Measurements from ENCODE around the gene PPP3R1. TPM values are rescaled to one million over a fixed set of nuclear protein-coding genes. Genes with fewer than 3 reads are reported as not detected.

PPP3R1 gene
- total and polyA plus RNA-seq, 10 of the 15 experiments (the other 5 are each of a cell fraction or from before 2014, with no cell fraction given), result 1.5 to 61.0 (median 15.8) TPM

- SMC1A ChIA-PET (ENCODE audit: uncharacterized antibody, unreplicated experiment), result interaction anchor here (0.7 to 5.8 kb wide), 7 partner anchors 7 to 105 kb away, joined by 3 to 42 read pairs (median 11); no protein-coding TSS in a partner anchor
- CTCF ChIA-PET, result interaction anchor here (0.6 to 4.4 kb wide), 9 partner anchors 7 to 369 kb away, joined by 3 to 61 read pairs (median 5); no protein-coding TSS in a partner anchor
- no peak for FAIRE-seq
- TF ChIP-seq TCF3 (IDR thresholded peaks at IDR 0.05; ENCODE audit: borderline replicate concordance, insufficient read depth, low read depth, low read length), result no peak
- no peak overlapping the region for H2AFZ ChIP-seq (ENCODE audit: control insufficient read depth, low read depth, low read length)
- ATAC-seq, result no peak
- peaks cover 13% of the 10 kb centered on the region for H3K4me1 ChIP-seq (ENCODE audit: control insufficient read depth, insufficient read depth, low read length)
- no peak for DNase-seq (ENCODE audit: low read depth, low spot score)
- BruUV-seq (replicated peaks), result no TSS peak
- peaks cover 0 to 2% of the 10 kb centered on the region in 2 experiments; a peak in 1 of 4 replicates for H3K36me3 ChIP-seq (ENCODE audit: control insufficient read depth in 2 of 2, insufficient read depth in 2 of 2, low read length in 1 of 2)
- 0 out of 2 replicates have a peak, but pooled peaks cover 2% of the 10 kb centered on the region for H4K20me1 ChIP-seq (ENCODE audit: control insufficient read depth, insufficient read depth)
- in situ Hi-C loops (cut with MboI) (no loop called here), intact Hi-C loops (cut with micrococcal nuclease; ENCODE audit: unreplicated experiment) (no loop called here)
- 78% methylated on average over 2 of the region's 2 CpGs for WGBS (ENCODE audit: insufficient coverage, insufficient replicate concordance, low lambda C conversion rate, missing lambda C conversion rate)
- no peaks in the 10 kb centered on the region for H3K27me3 ChIP-seq (replicated peaks in 1 of 2; ENCODE audit: control insufficient read depth in 2 of 2, insufficient read depth in 2 of 2, low read length in 1 of 2)
- H3K4me3 ChIP-seq, result no peak overlapping the region
- no peak overlapping the region for H3K27ac ChIP-seq (ENCODE audit: control insufficient read depth, insufficient read depth)
- H3K9me3 ChIP-seq (replicated peaks; ENCODE audit: control insufficient read depth, insufficient read depth, low read length), result peaks cover 6% of the 10 kb centered on the region
- POLR2A ChIA-PET, result no interaction called here
- RAD21 ChIA-PET (ENCODE audit: unreplicated experiment), result interaction anchor here (0.7 to 1.0 kb wide), 2 partner anchors 7 to 11 kb away, joined by 3 read pairs; no protein-coding TSS in a partner anchor
- H3K4me2 ChIP-seq (ENCODE audit: control insufficient read depth, insufficient read depth), result no peak overlapping the region
- H3K79me2 ChIP-seq (ENCODE audit: control insufficient read depth, insufficient read depth, low read length), result peaks cover 92% of the 10 kb centered on the region
- H3K9ac ChIP-seq (ENCODE audit: control insufficient read depth, insufficient read depth, low read length), result no peak overlapping the region
Observed at GRCh38 chr2:68226794-68227193, 25.5 kb downstream of the PPP3R1 start.

DNA sequence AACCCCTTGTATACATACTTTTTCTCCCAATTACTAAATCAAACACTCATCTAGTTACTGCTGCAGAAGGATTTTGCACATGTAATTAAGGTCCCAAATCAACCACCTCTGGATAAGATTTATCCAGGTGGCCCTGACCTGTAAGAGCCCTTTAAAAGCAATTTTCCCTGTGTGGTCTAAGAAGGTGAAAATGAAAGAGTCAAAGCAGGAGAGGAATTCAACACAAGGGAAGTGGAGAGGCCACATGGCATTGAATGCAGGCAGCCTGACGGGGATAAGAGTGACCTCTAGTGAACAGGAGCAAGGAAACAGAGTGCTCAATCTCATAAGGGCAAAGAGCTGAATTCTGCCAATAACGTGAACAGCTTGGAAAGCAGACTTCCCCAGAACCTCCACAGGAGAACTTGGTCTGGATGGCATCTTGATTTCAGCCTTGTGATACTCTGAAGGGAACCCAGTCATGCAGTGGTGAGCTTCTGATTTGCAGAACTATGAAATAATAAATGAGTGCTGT, 27.2 kb downstream of the PPP3R1 start:
- intact Hi-C loops (cut with micrococcal nuclease; ENCODE audit: unreplicated experiment) (no loop called here), in situ Hi-C loops (cut with MboI) (no loop called here)
- Histone ChIP-seq H3K4me2 (ENCODE audit: control insufficient read depth, insufficient read depth) (peak overlapping the region; percentile 21), H3K4me1 (ENCODE audit: control insufficient read depth, insufficient read depth, low read length) (peaks cover 5% of the 10 kb centered on the region; the same call in 1 of the 2 replicates), H3K27me3 (replicated peaks in 1 of 2; ENCODE audit: control insufficient read depth in 2 of 2, insufficient read depth in 2 of 2, low read length in 1 of 2) (no peaks in the 10 kb centered on the region), H3K79me2 (ENCODE audit: control insufficient read depth, insufficient read depth, low read length) (peaks cover 91% of the 10 kb centered on the region), H3K36me3 (ENCODE audit: control insufficient read depth in 2 of 2, insufficient read depth in 2 of 2, low read length in 1 of 2) (peaks cover 0 to 2% of the 10 kb centered on the region in 2 experiments; a peak in 1 of 4 replicates), H3K9ac (ENCODE audit: control insufficient read depth, insufficient read depth, low read length) (no peak overlapping the region), H4K20me1 (ENCODE audit: control insufficient read depth, insufficient read depth) (0 out of 2 replicates have a peak, but pooled peaks cover 2% of the 10 kb centered on the region), H2AFZ (ENCODE audit: control insufficient read depth, low read depth, low read length) (no peak overlapping the region), H3K27ac (ENCODE audit: control insufficient read depth, insufficient read depth) (peak overlapping the region; percentile 14; the same call in 1 of the 2 replicates), H3K9me3 (replicated peaks; ENCODE audit: control insufficient read depth, insufficient read depth, low read length) (peaks cover 6% of the 10 kb centered on the region), H3K4me3 (no peak overlapping the region)
- CTCF ChIA-PET, result interaction anchor here (0.7 to 4.4 kb wide), 27 partner anchors 9 to 239 kb away, joined by 3 to 61 read pairs (median 5); no protein-coding TSS in a partner anchor
- WGBS (ENCODE audit: insufficient coverage, insufficient replicate concordance, low lambda C conversion rate, missing lambda C conversion rate), result 4% methylated on average over 2 of the region's 2 CpGs
- no TSS peak for BruUV-seq (replicated peaks)
- RAD21 ChIA-PET (ENCODE audit: unreplicated experiment), result interaction anchor here (0.6 to 1.0 kb wide), 5 partner anchors 13 to 33 kb away, joined by 3 read pairs; no protein-coding TSS in a partner anchor
- ATAC-seq (peak; percentile 94), DNase-seq (ENCODE audit: low read depth, low spot score) (peak; percentile 26), FAIRE-seq (peak; percentile 31)
- SMC1A ChIA-PET (ENCODE audit: uncharacterized antibody, unreplicated experiment), result interaction anchor here (0.6 to 5.8 kb wide), 18 partner anchors 9 to 103 kb away, joined by 3 to 42 read pairs (median 4); no protein-coding TSS in a partner anchor
- POLR2A ChIA-PET, result interaction anchor here (1.1 kb wide), 1 partner anchor 21 kb away, joined by 4 read pairs; no protein-coding TSS in a partner anchor
- TF ChIP-seq STAT1 (conservative IDR thresholded peaks at IDR 0.05) (no peak), RAD51 (IDR thresholded peaks at IDR 0.05) (peak; percentile 30; the same call in 1 of the 2 replicates), SPI1 (IDR thresholded peaks at IDR 0.05; ENCODE audit: borderline replicate concordance, insufficient read depth, low read depth, low read length) (peak; percentile 38; the same call in 1 of the 2 replicates), SMAD1 (IDR thresholded peaks at IDR 0.05; ENCODE audit: low read depth, partially characterized antibody) (peak; percentile 23), IKZF2 (IDR thresholded peaks at IDR 0.05) (peak in 1 of 2 experiments; percentile 35; a peak in 1 of 4 replicates), EED (IDR thresholded peaks at IDR 0.05; ENCODE audit: low read depth) (peak; percentile 45; the same call in 1 of the 2 replicates), RB1 (IDR thresholded peaks at IDR 0.05; ENCODE audit: borderline replicate concordance) (no peak)
- TF ChIP-seq, protein P1, sequence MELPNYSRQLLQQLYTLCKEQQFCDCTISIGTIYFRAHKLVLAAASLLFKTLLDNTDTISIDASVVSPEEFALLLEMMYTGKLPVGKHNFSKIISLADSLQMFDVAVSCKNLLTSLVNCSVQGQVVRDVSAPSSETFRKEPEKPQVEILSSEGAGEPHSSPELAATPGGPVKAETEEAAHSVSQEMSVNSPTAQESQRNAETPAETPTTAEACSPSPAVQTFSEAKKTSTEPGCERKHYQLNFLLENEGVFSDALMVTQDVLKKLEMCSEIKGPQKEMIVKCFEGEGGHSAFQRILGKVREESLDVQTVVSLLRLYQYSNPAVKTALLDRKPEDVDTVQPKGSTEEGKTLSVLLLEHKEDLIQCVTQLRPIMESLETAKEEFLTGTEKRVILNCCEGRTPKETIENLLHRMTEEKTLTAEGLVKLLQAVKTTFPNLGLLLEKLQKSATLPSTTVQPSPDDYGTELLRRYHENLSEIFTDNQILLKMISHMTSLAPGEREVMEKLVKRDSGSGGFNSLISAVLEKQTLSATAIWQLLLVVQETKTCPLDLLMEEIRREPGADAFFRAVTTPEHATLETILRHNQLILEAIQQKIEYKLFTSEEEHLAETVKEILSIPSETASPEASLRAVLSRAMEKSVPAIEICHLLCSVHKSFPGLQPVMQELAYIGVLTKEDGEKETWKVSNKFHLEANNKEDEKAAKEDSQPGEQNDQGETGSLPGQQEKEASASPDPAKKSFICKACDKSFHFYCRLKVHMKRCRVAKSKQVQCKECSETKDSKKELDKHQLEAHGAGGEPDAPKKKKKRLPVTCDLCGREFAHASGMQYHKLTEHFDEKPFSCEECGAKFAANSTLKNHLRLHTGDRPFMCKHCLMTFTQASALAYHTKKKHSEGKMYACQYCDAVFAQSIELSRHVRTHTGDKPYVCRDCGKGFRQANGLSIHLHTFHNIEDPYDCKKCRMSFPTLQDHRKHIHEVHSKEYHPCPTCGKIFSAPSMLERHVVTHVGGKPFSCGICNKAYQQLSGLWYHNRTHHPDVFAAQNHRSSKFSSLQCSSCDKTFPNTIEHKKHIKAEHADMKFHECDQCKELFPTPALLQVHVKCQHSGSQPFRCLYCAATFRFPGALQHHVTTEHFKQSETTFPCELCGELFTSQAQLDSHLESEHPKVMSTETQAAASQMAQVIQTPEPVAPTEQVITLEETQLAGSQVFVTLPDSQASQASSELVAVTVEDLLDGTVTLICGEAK (IDR thresholded peaks at IDR 0.05; ENCODE audit: borderline replicate concordance), result no peak

Measured in GM12878 (cell line).